Measurements from ENCODE around the gene HARBI1. TPM values are rescaled to one million over a fixed set of nuclear protein-coding genes. Genes with fewer than 3 reads are reported as not detected.

The HARBI1 gene
- total RNA-seq, 1 experiment from 2014 or later = 4.4 TPM

DNA sequence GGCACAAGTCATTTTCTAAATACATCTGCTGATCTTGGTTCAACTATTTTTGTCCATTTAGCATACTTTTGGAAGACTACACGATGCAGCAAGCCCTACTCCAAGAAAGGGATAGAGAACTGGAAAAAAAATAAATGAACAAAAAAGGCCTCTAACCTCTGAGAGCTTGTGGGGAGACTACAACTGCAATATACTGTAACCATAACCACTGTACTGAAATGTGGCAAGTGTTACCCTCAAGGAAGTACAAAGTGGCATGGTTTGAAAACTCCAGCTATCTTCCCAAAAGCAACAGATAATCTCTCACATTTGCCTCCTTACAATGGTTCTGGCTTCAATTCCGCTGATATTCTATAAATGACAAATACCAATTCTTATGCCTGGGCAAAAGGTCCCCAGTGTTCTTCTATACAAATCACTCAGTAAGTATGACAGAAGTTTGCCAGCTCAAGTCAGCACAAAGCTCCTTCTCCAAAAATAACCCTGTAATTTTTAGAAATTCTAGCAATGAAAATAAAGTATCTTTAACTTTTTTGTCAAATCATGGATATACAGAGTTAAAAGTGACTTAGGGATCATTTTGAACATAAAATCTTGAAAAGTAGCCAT is 46.1 kb downstream of the HARBI1 start:
- H3K4me3 Mint-ChIP-seq = no peak overlapping the region

DNA sequence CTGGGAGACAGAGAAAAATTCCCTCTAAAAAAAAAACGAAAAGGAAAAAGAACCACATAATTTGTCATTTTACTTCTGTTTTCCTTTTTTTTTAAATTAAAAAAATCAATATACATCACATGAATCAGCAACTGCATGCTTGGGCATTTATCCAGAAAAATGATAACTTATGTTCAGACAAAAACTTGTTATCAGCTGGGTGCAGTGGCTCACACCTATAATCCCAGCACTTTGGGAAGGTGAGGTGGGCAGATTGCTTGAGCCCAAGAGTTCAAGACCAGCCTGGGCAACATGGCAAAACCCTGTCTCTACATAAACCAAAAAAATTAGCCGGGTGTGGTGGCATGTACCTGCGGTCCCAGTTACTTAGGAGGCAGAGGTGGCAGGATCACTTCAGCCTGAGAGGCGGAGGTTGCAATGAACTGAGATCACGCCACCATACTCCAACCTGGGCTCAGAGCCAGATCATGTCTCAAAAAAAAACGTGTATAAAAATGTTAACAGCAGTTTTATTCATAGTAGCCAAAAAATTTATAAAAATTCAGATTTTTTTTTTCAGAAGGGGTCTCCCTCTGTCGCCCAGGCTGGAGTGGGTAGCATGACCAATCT is 51.7 kb downstream of the HARBI1 start:
- Mint-ChIP-seq H3K27me3 (ENCODE audit: low read depth) (no peaks in the 10 kb centered on the region), H3K27ac (no peak overlapping the region), H3K4me1 (peaks cover 3% of the 10 kb centered on the region), H3K36me3 (no peaks in the 10 kb centered on the region), H3K4me3 (no peak overlapping the region), H3K9me3 (no peaks in the 10 kb centered on the region)
- CTCF ChIA-PET = interaction anchor here (0.7 to 1.1 kb wide), 2 partner anchors 36 to 173 kb away, joined by 3 to 5 read pairs; no protein-coding TSS in a partner anchor
- POLR2A ChIA-PET = no interaction called here
- ATAC-seq (no peak), DNase-seq (ENCODE audit: low spot score) (no peak)
- TF ChIP-seq, protein P1, sequence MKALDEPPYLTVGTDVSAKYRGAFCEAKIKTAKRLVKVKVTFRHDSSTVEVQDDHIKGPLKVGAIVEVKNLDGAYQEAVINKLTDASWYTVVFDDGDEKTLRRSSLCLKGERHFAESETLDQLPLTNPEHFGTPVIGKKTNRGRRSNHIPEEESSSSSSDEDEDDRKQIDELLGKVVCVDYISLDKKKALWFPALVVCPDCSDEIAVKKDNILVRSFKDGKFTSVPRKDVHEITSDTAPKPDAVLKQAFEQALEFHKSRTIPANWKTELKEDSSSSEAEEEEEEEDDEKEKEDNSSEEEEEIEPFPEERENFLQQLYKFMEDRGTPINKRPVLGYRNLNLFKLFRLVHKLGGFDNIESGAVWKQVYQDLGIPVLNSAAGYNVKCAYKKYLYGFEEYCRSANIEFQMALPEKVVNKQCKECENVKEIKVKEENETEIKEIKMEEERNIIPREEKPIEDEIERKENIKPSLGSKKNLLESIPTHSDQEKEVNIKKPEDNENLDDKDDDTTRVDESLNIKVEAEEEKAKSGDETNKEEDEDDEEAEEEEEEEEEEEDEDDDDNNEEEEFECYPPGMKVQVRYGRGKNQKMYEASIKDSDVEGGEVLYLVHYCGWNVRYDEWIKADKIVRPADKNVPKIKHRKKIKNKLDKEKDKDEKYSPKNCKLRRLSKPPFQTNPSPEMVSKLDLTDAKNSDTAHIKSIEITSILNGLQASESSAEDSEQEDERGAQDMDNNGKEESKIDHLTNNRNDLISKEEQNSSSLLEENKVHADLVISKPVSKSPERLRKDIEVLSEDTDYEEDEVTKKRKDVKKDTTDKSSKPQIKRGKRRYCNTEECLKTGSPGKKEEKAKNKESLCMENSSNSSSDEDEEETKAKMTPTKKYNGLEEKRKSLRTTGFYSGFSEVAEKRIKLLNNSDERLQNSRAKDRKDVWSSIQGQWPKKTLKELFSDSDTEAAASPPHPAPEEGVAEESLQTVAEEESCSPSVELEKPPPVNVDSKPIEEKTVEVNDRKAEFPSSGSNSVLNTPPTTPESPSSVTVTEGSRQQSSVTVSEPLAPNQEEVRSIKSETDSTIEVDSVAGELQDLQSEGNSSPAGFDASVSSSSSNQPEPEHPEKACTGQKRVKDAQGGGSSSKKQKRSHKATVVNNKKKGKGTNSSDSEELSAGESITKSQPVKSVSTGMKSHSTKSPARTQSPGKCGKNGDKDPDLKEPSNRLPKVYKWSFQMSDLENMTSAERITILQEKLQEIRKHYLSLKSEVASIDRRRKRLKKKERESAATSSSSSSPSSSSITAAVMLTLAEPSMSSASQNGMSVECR (CRISPR knock-in tag; IDR thresholded peaks at IDR 0.05; ENCODE audit: borderline replicate concordance) = no peak
- TF ChIP-seq, protein P2, sequence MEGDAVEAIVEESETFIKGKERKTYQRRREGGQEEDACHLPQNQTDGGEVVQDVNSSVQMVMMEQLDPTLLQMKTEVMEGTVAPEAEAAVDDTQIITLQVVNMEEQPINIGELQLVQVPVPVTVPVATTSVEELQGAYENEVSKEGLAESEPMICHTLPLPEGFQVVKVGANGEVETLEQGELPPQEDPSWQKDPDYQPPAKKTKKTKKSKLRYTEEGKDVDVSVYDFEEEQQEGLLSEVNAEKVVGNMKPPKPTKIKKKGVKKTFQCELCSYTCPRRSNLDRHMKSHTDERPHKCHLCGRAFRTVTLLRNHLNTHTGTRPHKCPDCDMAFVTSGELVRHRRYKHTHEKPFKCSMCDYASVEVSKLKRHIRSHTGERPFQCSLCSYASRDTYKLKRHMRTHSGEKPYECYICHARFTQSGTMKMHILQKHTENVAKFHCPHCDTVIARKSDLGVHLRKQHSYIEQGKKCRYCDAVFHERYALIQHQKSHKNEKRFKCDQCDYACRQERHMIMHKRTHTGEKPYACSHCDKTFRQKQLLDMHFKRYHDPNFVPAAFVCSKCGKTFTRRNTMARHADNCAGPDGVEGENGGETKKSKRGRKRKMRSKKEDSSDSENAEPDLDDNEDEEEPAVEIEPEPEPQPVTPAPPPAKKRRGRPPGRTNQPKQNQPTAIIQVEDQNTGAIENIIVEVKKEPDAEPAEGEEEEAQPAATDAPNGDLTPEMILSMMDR (IDR thresholded peaks at IDR 0.05) = no peak
- TF ChIP-seq, protein P3, sequence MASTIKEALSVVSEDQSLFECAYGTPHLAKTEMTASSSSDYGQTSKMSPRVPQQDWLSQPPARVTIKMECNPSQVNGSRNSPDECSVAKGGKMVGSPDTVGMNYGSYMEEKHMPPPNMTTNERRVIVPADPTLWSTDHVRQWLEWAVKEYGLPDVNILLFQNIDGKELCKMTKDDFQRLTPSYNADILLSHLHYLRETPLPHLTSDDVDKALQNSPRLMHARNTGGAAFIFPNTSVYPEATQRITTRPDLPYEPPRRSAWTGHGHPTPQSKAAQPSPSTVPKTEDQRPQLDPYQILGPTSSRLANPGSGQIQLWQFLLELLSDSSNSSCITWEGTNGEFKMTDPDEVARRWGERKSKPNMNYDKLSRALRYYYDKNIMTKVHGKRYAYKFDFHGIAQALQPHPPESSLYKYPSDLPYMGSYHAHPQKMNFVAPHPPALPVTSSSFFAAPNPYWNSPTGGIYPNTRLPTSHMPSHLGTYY (CRISPR knock-in tag; IDR thresholded peaks at IDR 0.05) = no peak
- TF ChIP-seq FOXP1 (CRISPR knock-in tag; IDR thresholded peaks at IDR 0.05; ENCODE audit: borderline replicate concordance) = no peak

More for the DNA sequence above, 46.1 kb downstream of the HARBI1 start:
- no peak for DNase-seq (ENCODE audit: low spot score)
- H3K4me1 Mint-ChIP-seq = peaks cover 3% of the 10 kb centered on the region; the same call in 1 of the 2 replicates
- no peaks in the 10 kb centered on the region for H3K27me3 Mint-ChIP-seq (ENCODE audit: low read depth)
- peaks cover 8% of the 10 kb centered on the region for H3K9me3 Mint-ChIP-seq
- ChIA-PET CTCF (interaction anchor here (0.7 to 1.2 kb wide), 2 partner anchors 41 to 179 kb away, joined by 3 to 4 read pairs; partner anchors contain the start of gene CHRM4), POLR2A (interaction anchor here (0.6 kb wide), 1 partner anchor 18 kb away, joined by 5 read pairs; no protein-coding TSS in a partner anchor)
- no peak for TF ChIP-seq SP1 (CRISPR knock-in tag; conservative IDR thresholded peaks at IDR 0.05)
- H3K36me3 Mint-ChIP-seq = peaks cover 9% of the 10 kb centered on the region
- no peak for ATAC-seq
- H3K27ac Mint-ChIP-seq = no peak overlapping the region

DNA sequence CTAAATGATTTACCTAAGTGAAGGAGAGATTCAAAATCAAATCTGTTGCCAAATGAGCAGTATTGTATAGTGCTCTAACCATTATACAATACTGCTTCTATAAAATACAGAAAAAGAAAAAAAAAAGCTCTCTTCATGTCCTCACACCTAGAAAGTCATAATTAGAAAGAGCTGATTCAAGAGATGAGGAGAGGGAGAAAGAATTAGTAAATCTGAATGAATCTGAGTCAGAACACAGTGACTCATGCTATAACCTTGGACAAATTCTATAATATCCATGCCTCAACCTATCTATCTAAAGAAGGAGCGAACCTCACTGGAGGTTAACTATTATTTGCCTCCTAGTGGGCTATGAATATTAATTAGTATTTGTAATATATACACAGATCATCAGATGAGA is 52.6 kb downstream of the HARBI1 start:
- H3K27ac Mint-ChIP-seq = no peak overlapping the region
- peaks cover 3% of the 10 kb centered on the region for H3K4me1 Mint-ChIP-seq
- no peaks in the 10 kb centered on the region for H3K36me3 Mint-ChIP-seq
- DNase-seq (ENCODE audit: low spot score) = no peak
- TF ChIP-seq, protein P4, sequence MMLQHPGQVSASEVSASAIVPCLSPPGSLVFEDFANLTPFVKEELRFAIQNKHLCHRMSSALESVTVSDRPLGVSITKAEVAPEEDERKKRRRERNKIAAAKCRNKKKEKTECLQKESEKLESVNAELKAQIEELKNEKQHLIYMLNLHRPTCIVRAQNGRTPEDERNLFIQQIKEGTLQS (CRISPR knock-in tag; conservative IDR thresholded peaks at IDR 0.05) = no peak
- no peak for TF ChIP-seq GABPB1 (CRISPR knock-in tag; IDR thresholded peaks at IDR 0.05)
- TF ChIP-seq GTF2I (CRISPR knock-in tag; conservative IDR thresholded peaks at IDR 0.05) = no peak
- TF ChIP-seq SP1 (CRISPR knock-in tag; conservative IDR thresholded peaks at IDR 0.05) = no peak
- TF ChIP-seq, protein P5, sequence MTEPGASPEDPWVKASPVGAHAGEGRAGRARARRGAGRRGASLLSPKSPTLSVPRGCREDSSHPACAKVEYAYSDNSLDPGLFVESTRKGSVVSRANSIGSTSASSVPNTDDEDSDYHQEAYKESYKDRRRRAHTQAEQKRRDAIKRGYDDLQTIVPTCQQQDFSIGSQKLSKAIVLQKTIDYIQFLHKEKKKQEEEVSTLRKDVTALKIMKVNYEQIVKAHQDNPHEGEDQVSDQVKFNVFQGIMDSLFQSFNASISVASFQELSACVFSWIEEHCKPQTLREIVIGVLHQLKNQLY (CRISPR knock-in tag; IDR thresholded peaks at IDR 0.05) = no peak
- TF ChIP-seq TEAD4 (CRISPR knock-in tag; IDR thresholded peaks at IDR 0.05) = no peak
- no peak for TF ChIP-seq ZNF396 (CRISPR knock-in tag; IDR thresholded peaks at IDR 0.05; ENCODE audit: borderline replicate concordance)
- no peak for TF ChIP-seq JAZF1 (CRISPR knock-in tag; IDR thresholded peaks at IDR 0.05)
- no peak for TF ChIP-seq MYBL2 (CRISPR knock-in tag; IDR thresholded peaks at IDR 0.05)
- TF ChIP-seq ZNF232 (CRISPR knock-in tag; IDR thresholded peaks at IDR 0.05) = no peak
- TF ChIP-seq NFYB (CRISPR knock-in tag; conservative IDR thresholded peaks at IDR 0.05; ENCODE audit: low read depth) = no peak
- ChIA-PET POLR2A (no interaction called here), CTCF (interaction anchor here (0.7 kb wide), 1 partner anchor 172 kb away, joined by 3 read pairs; no protein-coding TSS in a partner anchor)
- H3K27me3 Mint-ChIP-seq (ENCODE audit: low read depth) = no peaks in the 10 kb centered on the region
- H3K9me3 Mint-ChIP-seq = no peaks in the 10 kb centered on the region
- H3K4me3 Mint-ChIP-seq = no peak overlapping the region
- no peak for ATAC-seq
